Caki2 (cell line): ENCODE results near the gene SORL1. TPM values are rescaled to one million over a fixed set of nuclear protein-coding genes. Genes with fewer than 3 reads are reported as not detected.

Experiments
- DNase-seq: peaks from one replicate; pipeline ENCODE4 v3.0.0-alpha.2; 2015; ENCODE audit warnings: low read depth
- in situ Hi-C: cut with HindIII; loops from 2 replicates; pipeline ENCODE4 v1.10.0; 2016; ENCODE audit warnings: low sequenced_read_pairs, low pct_unique_long_range_greater_than_20kb, mixed read lengths
- total RNA-seq: library from RNA; depleted of rRNA; stranded (reverse); fragments of >200 nt; shearing (Covaris generic); gene quantifications from 2 replicates; pipeline ENCODE4 v1.2.3, GENCODE V29; 2014; ENCODE audit warnings: low replicate concordance

The SORL1 gene
- total RNA-seq, 1 experiment from 2014 or later = 15.1 TPM

DNA sequence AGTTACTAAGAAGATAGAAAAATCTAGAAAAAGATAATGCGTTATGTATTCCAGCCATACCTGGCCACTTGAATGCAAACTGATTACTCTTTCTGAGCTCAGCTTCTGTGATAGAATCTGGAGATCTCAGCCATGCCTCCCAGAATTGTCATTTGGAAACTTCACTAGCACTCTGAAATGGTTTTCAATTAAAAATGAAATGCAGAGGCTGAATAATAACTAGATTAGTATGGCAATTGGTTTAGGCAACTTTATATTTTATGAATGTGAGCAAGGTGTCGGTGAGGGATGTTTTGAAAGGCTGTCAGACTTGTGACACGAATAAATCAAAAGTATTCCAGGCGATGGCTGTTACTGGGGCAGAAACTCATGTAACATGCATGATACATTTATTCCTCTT is 129.5 kb downstream of the SORL1 start:
- DNase-seq = no peak
- in situ Hi-C loops = no loop called here

DNA sequence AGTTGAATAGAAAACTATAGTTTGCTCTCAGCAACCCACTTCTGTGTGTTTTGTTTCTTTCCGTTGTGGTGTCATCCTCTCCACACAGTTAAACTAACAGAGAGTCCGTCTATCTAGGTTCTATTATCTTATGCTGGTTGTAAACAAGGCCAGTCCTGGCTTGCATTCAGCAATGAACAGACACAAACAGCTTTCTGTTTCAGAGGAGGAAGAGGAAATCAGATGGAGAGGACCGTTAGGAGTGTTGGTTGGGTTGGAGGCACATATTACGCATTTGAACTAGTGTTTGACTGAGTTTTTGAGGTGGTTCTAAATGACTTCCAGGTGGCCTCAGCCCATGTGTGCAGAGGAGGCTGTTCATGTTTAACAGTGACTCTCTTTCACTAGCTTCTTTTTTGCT is 130.2 kb downstream of the SORL1 start:
- in situ Hi-C loops = no loop called here
- no peak for DNase-seq

GRCh38 chr11:121583825-121584224 is 131.7 kb downstream of the SORL1 start:
- in situ Hi-C loops = no loop called here
- DNase-seq = no peak

- in situ Hi-C loops = no loop called here
- DNase-seq = no peak
Observed at GRCh38 chr11:121586750-121587149, 134.6 kb downstream of the SORL1 start.

DNA sequence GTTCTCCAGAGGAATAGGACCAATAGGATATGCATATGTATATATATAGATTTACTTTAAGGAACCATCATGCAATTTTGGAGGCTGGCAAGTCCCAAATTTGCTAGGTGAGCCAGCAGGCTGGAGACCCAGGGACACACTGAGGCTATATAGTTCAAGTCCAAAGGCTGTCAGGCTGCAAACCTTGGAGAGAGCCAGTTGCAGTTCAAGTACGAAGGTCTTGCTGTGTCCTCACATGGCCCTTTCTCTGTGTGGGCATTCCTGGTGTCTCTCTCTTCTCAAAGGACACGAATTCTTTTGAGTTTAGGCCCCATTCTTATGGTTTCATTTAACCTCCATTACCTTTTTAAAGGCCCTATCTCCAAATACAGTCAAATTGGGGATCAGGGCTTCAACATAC is 135.1 kb downstream of the SORL1 start:
- no peak for DNase-seq
- in situ Hi-C loops = no loop called here

- no peak for DNase-seq
- in situ Hi-C loops = no loop called here
Observed at GRCh38 chr11:121588747-121589146, 136.6 kb downstream of the SORL1 start.

DNA sequence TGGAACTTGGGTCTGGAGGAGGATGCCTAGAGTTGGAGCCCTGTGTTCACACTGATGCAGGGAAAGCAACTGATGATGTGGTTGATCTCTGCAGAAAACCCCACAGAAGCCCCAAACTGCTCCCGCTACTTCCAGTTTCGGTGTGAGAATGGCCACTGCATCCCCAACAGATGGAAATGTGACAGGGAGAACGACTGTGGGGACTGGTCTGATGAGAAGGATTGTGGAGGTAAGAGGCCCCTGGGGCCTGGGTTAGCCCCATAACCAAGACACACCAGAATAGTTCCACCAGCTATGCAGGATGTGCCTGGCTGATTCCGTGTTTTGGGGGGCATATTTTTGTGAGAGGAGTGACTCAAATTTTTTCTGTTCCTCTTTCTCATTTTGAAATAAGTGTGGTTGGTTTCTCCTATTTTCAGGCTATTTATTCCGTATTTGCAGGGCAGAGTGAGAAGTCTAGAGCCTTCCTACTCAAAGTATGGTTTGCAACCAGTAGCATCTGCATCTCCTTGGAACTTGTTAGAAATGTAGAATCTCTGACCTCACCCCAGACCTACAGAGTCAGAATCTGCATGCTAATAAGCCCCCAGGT is 137.9 kb downstream of the SORL1 start:
- no peak for DNase-seq
- in situ Hi-C loops = no loop called here

- in situ Hi-C loops = no loop called here
- DNase-seq = no peak
Observed at GRCh38 chr11:121590772-121591404, 138.8 kb downstream of the SORL1 start.

DNA sequence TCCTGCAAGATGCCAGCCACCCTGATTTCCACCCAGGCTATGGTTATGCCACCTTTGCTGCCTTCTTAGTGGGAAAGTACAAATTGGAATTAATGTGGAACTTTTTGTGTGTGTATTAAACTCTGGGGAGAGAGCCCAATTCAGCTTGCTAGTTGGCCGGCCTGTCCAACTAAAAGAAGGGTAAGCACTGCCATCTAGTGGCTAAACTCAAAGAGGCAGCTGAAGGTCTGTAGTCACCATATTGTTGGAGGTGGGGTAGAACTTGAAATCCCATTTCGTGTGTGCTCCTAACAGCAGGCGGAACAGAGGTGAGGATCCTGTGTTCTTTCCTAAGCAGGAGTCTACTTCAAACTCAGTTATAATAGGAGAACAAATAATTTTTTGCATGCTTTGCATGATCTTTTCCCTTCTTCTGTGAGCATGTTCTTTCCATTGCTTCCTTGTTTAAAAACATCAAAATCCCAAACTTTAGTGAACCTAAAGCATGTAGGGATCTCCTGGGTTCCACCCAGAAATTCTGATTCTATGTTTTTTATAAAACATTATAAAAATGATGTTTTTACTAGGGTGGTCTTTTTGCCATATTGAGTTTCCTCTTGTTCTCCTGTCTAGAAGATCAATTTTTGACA is 139.4 kb downstream of the SORL1 start:
- in situ Hi-C loops = no loop called here
- peak; percentile 57 for DNase-seq

- in situ Hi-C loops = no loop called here
- DNase-seq = no peak
Observed at GRCh38 chr11:121592708-121593107, 140.6 kb downstream of the SORL1 start.

DNA sequence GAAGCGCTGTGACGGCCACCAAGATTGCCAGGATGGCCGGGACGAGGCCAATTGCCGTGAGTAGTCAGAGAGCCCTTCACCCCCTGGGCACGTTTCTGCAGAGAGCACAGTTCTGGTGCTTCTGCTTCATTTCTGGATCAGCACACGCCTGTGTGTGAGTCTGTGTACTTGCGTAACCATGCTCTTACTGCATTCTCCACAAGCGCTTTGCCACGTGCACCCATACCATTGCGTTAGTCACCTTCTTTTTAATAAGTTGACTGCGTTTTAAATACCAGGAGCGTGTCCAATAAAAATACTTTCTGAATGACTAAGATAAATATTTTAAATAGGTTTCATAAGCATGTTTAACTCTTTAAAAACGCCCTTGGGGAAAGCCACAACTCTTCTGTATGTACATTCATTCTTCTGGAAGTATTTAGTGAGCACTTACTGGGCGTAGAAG is 143.6 kb downstream of the SORL1 start:
- in situ Hi-C loops = no loop called here
- DNase-seq = peak; percentile 81

- in situ Hi-C loops = no loop called here
- no peak for DNase-seq
Observed at GRCh38 chr11:121596195-121597155, 144.4 kb downstream of the SORL1 start.

- DNase-seq = no peak
- in situ Hi-C loops = no loop called here
Observed at GRCh38 chr11:121603316-121603715, 151.2 kb downstream of the SORL1 start.

DNA sequence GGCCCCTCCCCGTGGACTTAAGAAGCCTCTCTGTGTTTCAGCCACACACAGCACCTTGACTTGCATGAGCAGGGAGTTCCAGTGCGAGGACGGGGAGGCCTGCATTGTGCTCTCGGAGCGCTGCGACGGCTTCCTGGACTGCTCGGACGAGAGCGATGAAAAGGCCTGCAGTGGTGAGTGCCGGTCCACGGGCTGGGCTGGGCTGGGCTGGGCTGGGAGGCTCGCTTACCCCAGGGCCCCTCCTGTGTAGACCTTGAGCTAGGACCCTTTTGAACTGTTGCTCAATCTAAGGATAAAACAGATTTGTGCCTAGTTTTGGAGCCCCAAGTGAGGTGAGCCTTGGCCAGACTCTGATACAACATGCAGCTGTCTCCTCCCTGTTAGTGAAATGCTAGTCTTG is 152.0 kb downstream of the SORL1 start:
- DNase-seq = no peak
- in situ Hi-C loops = no loop called here

DNA sequence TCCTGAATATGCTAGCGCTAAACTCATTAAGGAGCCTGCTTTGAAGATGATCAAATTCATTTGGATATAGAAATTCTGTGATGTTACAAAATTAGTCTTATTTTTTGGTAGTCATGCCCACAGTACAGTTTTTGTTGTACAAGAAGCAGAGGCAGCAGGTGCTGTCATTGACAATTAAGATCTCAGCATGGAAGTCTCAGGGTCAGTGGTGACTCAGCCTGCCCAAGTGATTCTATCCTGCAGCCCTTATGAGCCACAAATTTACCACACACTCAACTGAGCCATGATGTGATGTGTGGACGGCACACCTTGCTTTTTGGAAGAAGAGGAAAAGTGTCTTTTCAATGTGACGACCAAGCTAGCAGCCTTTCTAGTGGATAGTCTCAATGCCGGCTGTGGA is 154.2 kb downstream of the SORL1 start:
- in situ Hi-C loops = no loop called here
- no peak for DNase-seq

- no peak for DNase-seq
- in situ Hi-C loops = no loop called here
Observed at GRCh38 chr11:121607341-121607740, 155.2 kb downstream of the SORL1 start.

GRCh38 chr11:121608545-121609098 is 156.5 kb downstream of the SORL1 start:
- in situ Hi-C loops = no loop called here
- DNase-seq = no peak

- in situ Hi-C loops = no loop called here
- DNase-seq = no peak
Observed at GRCh38 chr11:121610706-121611105, 158.6 kb downstream of the SORL1 start.
